Measurements from ENCODE around the gene PCDHGB2. TPM values are rescaled to one million over a fixed set of nuclear protein-coding genes. Genes with fewer than 3 reads are reported as not detected.

Gene PCDHGB2
- total and polyA plus RNA-seq, 2 of the 8 experiments (the other 6 are each of a cell fraction or from before 2014, with no cell fraction given): 1.9 to 2.9 TPM

DNA sequence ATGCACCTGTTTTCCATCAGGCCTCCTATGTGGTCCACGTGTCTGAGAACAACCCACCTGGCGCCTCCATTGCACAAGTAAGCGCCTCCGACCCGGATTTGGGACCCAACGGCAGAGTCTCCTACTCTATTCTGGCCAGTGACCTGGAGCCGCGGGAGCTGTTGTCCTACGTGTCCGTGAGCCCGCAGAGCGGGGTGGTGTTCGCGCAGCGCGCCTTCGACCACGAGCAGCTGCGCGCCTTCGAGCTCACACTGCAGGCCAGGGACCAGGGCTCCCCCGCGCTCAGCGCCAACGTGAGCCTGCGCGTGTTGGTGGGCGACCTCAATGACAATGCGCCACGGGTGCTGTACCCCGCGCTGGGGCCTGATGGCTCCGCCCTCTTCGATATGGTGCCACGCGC is 8.2 kb upstream of the PCDHGB2 start:
- ChIA-PET CTCF (ENCODE audit: partially characterized antibody) (interaction anchor here (0.9 to 5.5 kb wide), 15 partner anchors 8 to 476 kb away, joined by 3 to 29 read pairs (median 7); partner anchors contain the start of genes PCDHA12, PCDHB14, PCDHB15 and PCDHGA2), POLR2A (ENCODE audit: partially characterized antibody) (interaction anchor here (2.1 kb wide), 1 partner anchor 23 kb away, joined by 6 read pairs; no protein-coding TSS in a partner anchor)
- Histone ChIP-seq H3K18ac (ENCODE audit: extremely low read depth, low read length) (no peak overlapping the region), H4K5ac (ENCODE audit: insufficient read length, low read depth, low read length) (no peak overlapping the region), H2BK5ac (ENCODE audit: low read depth, low read length) (no peak overlapping the region), H3K79me2 (ENCODE audit: control insufficient read depth in 1 of 2, insufficient read depth in 2 of 2, low read length in 2 of 2) (no peaks in the 10 kb centered on the region), H3K56ac (replicated peaks; ENCODE audit: insufficient read length, low read depth, low read length) (no peak overlapping the region), H2BK12ac (ENCODE audit: low read depth, low read length) (no peak overlapping the region), H3K4ac (replicated peaks; ENCODE audit: insufficient read length, low read depth, low read length) (no peak overlapping the region), H3K4me1 (replicated peaks in 1 of 4; ENCODE audit: control insufficient read depth in 3 of 4, insufficient read depth in 4 of 4, low read length in 3 of 4) (peaks cover 0 to 5% (median under 1%) of the 10 kb centered on the region in 4 experiments; a peak in 1 of 7 replicates), H3K27me3 (replicated peaks in 1 of 4; ENCODE audit: control insufficient read depth in 3 of 4, extremely low read depth in 1 of 4, insufficient read depth in 3 of 4, low read length in 3 of 4) (no peaks in the 10 kb centered on the region), H3K23ac (ENCODE audit: insufficient read length) (no peak overlapping the region), H2BK20ac (ENCODE audit: low read length) (no peak overlapping the region), H3K27ac (ENCODE audit: low read depth, low read length) (no peak overlapping the region), H2AK5ac (ENCODE audit: low read depth, low read length) (no peak overlapping the region), H3K36me3 (ENCODE audit: control insufficient read depth in 2 of 4, insufficient read depth in 4 of 4, low read length in 3 of 4) (peaks cover 0 to 13% (median 3%) of the 10 kb centered on the region in 4 experiments; a peak in 4 of 8 replicates), H4K8ac (ENCODE audit: extremely low read depth, insufficient read depth, low read length) (no peak overlapping the region), H2AFZ (ENCODE audit: low read length) (no peak overlapping the region), H4K20me1 (replicated peaks in 1 of 2; ENCODE audit: control insufficient read depth in 1 of 2, insufficient read depth in 2 of 2, low read length in 2 of 2) (no peaks in the 10 kb centered on the region), H2BK15ac (ENCODE audit: low read length) (no peak overlapping the region), H3K9ac (replicated peaks in 1 of 4; ENCODE audit: extremely low read depth in 1 of 4, low read depth in 3 of 4, low read length in 3 of 4) (no peak overlapping the region), H3K14ac (ENCODE audit: insufficient read length) (no peak overlapping the region), H3K4me3 (ENCODE audit: extremely low read depth in 1 of 4, insufficient read depth in 2 of 4, low read depth in 3 of 4, low read length in 4 of 4) (no peak overlapping the region), H3K79me1 (ENCODE audit: low read depth, low read length) (no peaks in the 10 kb centered on the region), H2BK120ac (replicated peaks; ENCODE audit: low read depth, low read length) (no peak overlapping the region), H3K23me2 (ENCODE audit: low read depth, low read length) (no peaks in the 10 kb centered on the region), H4K91ac (replicated peaks; ENCODE audit: insufficient read length, low read length) (no peak overlapping the region), H3K9me3 (ENCODE audit: insufficient read depth in 2 of 2, low read depth in 1 of 2, low read length in 1 of 2) (peaks cover 33 to 34% of the 10 kb centered on the region in 2 experiments), H3K4me2 (ENCODE audit: insufficient read depth in 1 of 2, low read depth in 2 of 2, low read length in 2 of 2) (no peak overlapping the region)
- TF ChIP-seq RAD21 (IDR thresholded peaks at IDR 0.05 in 1 of 2, conservative IDR thresholded peaks at IDR 0.05 in 1 of 2; ENCODE audit: low read depth in 2 of 2, low read length in 2 of 2) (no peak), SP1 (IDR thresholded peaks at IDR 0.05; ENCODE audit: low read depth, low read length) (no peak), SIX5 (IDR thresholded peaks at IDR 0.05; ENCODE audit: low read depth, low read length) (no peak), CEBPB (IDR thresholded peaks at IDR 0.05; ENCODE audit: low read depth, low read length) (no peak), NRF1 (IDR thresholded peaks at IDR 0.05; ENCODE audit: low read depth, low read length) (no peak)
- DNase-seq (ENCODE audit: low read depth in 1 of 2, low spot score in 2 of 2) (no peak), FAIRE-seq (no peak)
- 98% methylated on average over 30 of the region's 36 CpGs; no CpG with 5 or more reads in 1 of the 2 experiments for WGBS, 2 experiments (ENCODE audit: extremely low coverage in 1 of 2, insufficient coverage in 1 of 2, insufficient read length in 1 of 2, insufficient replicate concordance in 2 of 2, low coverage in 1 of 2, low lambda C conversion rate in 2 of 2, missing lambda C conversion rate in 1 of 2)

All from H1 (cell line).